HepG2 (cell line): ENCODE measurements around the gene PIGN.

Experiments
- FOXJ3 ChIP-seq: sonication (generic); formaldehyde crosslinking; IDR thresholded peaks from 2 replicates; pipeline ENCODE4 v1.4.0; 2020; ENCODE audit warnings: missing genetic modification reagents, mild to moderate bottlenecking, borderline replicate concordance
- NRL ChIP-seq: sonication (generic); formaldehyde crosslinking; IDR thresholded peaks from 2 replicates; pipeline ENCODE4 v1.5.0; 2020; ENCODE audit warnings: missing genetic modification reagents, mild to moderate bottlenecking, moderate library complexity, borderline replicate concordance
- ZNF326 ChIP-seq: sonication (generic); formaldehyde crosslinking; IDR thresholded peaks from 2 replicates; pipeline ENCODE4 v1.4.0; 2020; ENCODE audit warnings: missing genetic modification reagents, borderline replicate concordance
- ZNF549 ChIP-seq: sonication (generic); formaldehyde crosslinking; IDR thresholded peaks from 2 replicates; pipeline ENCODE4 v1.5.0; 2020; ENCODE audit warnings: missing genetic modification reagents
- TF ChIP-seq, protein P1 (sequence below): sonication (generic); formaldehyde crosslinking; IDR thresholded peaks from 2 replicates; pipeline ENCODE4 v1.4.0; 2020; ENCODE audit warnings: missing genetic modification reagents

DNA sequence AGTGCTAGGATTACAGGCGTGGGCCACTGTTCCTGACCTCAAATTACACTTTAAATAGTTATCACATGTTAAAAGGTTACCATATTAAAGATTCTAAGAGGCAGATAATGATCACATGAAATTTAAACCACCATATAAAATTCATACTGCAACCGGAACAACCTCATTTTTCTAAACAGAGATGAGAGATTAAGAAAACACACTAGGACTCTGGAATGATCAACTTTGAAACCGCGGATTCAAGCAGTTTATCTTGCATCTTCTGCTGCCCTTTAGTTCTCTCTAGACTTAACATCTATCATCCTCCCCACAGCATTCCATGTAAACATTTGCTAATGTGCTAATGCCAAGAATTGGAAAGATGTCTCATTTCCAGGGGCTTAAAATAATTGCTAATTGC is 115.8 kb downstream of the PIGN start:
- TF ChIP-seq ZNF326 (CRISPR knock-in tag) = no peak
- no peak for TF ChIP-seq ZNF549 (CRISPR knock-in tag)
- TF ChIP-seq FOXJ3 = no peak
- TF ChIP-seq, protein P1, sequence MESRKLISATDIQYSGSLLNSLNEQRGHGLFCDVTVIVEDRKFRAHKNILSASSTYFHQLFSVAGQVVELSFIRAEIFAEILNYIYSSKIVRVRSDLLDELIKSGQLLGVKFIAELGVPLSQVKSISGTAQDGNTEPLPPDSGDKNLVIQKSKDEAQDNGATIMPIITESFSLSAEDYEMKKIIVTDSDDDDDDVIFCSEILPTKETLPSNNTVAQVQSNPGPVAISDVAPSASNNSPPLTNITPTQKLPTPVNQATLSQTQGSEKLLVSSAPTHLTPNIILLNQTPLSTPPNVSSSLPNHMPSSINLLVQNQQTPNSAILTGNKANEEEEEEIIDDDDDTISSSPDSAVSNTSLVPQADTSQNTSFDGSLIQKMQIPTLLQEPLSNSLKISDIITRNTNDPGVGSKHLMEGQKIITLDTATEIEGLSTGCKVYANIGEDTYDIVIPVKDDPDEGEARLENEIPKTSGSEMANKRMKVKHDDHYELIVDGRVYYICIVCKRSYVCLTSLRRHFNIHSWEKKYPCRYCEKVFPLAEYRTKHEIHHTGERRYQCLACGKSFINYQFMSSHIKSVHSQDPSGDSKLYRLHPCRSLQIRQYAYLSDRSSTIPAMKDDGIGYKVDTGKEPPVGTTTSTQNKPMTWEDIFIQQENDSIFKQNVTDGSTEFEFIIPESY (CRISPR knock-in tag) = no peak
- TF ChIP-seq NRL = no peak
